ENCODE measurements around the gene SLC2A11.

DNA sequence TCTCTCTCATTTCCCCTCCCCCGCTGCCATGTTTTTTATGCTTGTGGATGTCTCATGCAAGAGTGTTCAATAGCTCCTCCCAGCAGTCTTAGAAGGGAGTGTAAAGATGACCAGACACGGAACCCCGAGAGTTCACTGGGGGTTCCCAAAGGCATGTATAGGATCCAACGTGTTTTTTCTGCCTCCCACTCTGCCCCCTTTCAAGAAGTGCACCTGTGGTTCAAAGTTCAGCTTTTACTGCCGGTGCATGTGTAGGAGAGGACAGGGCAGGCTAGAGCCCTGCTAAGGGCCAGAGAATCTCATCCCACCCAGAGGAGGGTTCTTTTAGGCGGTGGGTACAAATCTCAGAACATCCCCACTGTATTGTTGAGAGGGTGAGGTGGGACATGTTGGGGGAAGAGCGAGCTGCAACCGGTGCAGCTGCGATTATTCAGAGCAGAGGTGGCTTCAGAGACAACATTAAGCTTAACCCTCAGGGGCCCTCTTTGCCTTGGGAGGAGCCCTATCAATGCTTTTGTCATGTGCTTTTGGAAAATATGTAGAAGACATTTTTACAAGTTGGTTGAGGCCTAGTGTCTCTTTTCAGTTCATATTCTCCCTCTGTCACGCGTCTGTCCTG, 51.0 kb downstream of the SLC2A11 start:
- TF ChIP-seq POLR2A (IDR thresholded peaks at IDR 0.05; ENCODE audit: low read length) (no peak), GATA1 (IDR thresholded peaks at IDR 0.05; ENCODE audit: low read depth, low read length) (no peak)
